ENCODE data around the gene GKAP1.
"Not testable (repeated sequence)": the region's sequence is repeated elsewhere in the genome, so short reads cannot be mapped to it uniquely, and the experiment has no call there.

GKAP1 gene

DNA sequence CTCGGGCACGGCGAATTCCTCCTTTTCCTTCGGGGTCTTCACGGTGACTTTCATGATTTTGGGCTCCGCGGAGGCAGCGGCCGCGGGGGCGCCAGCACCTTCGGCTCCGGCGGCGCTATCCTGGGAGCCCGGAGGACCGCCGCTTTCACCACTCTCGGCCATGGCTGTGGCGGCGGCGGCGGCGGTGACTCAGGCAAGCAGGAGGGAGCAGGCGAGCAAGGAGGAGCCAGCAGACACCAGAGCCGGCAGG is 110.1 kb downstream of the GKAP1 start:
- Histone ChIP-seq H3K27me3 (ENCODE audit: insufficient read depth, low read length, poor library complexity, severe bottlenecking) (no peaks in the 10 kb centered on the region), H3K36me3 (ENCODE audit: insufficient read depth, low read length) (no peaks in the 10 kb centered on the region), H3F3A (ENCODE audit: low read depth) (no peaks in the 10 kb centered on the region), H2AFZ (ENCODE audit: low read length) (peak overlapping the region; percentile 98), H3K9me3 (ENCODE audit: insufficient read depth, low read depth, low read length) (no peaks in the 10 kb centered on the region), H3K9me2 (replicated peaks; ENCODE audit: low read depth, low read length) (no peaks in the 10 kb centered on the region), H4K20me1 (ENCODE audit: insufficient read depth, low read length, poor library complexity, severe bottlenecking) (peaks cover 49% of the 10 kb centered on the region), H3K4me1 (ENCODE audit: insufficient read depth, low read length, poor library complexity, severe bottlenecking) (peaks cover 45% of the 10 kb centered on the region), H3K4me2 (ENCODE audit: low read depth, low read length, poor library complexity, severe bottlenecking) (peak overlapping the region; percentile 91), H3K79me2 (ENCODE audit: insufficient read depth, low read length) (peaks cover 57% of the 10 kb centered on the region), H3K4me3 (ENCODE audit: low read length, poor library complexity, severe bottlenecking) (peak overlapping the region; percentile 90), H3K9ac (ENCODE audit: low read depth, low read length, poor library complexity, severe bottlenecking) (peak overlapping the region; percentile 91)
- TF ChIP-seq, protein P1, sequence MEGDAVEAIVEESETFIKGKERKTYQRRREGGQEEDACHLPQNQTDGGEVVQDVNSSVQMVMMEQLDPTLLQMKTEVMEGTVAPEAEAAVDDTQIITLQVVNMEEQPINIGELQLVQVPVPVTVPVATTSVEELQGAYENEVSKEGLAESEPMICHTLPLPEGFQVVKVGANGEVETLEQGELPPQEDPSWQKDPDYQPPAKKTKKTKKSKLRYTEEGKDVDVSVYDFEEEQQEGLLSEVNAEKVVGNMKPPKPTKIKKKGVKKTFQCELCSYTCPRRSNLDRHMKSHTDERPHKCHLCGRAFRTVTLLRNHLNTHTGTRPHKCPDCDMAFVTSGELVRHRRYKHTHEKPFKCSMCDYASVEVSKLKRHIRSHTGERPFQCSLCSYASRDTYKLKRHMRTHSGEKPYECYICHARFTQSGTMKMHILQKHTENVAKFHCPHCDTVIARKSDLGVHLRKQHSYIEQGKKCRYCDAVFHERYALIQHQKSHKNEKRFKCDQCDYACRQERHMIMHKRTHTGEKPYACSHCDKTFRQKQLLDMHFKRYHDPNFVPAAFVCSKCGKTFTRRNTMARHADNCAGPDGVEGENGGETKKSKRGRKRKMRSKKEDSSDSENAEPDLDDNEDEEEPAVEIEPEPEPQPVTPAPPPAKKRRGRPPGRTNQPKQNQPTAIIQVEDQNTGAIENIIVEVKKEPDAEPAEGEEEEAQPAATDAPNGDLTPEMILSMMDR (conservative IDR thresholded peaks at IDR 0.05; ENCODE audit: low read length) = no peak
- TF ChIP-seq EZH2phosphoT487 (IDR thresholded peaks at IDR 0.05; ENCODE audit: borderline replicate concordance) = no peak

GRCh38 chr9:83706676-83707517 is 110.7 kb downstream of the GKAP1 start:
- no peaks in the 10 kb centered on the region for H3F3A ChIP-seq (ENCODE audit: low read depth)
- peak overlapping the region; percentile 98 for H2AFZ ChIP-seq (ENCODE audit: low read length)
- H4K20me1 ChIP-seq (ENCODE audit: insufficient read depth, low read length, poor library complexity, severe bottlenecking) = peaks cover 54% of the 10 kb centered on the region
- H3K79me2 ChIP-seq (ENCODE audit: insufficient read depth, low read length) = peaks cover 63% of the 10 kb centered on the region
- no peaks in the 10 kb centered on the region for H3K9me3 ChIP-seq (ENCODE audit: insufficient read depth, low read depth, low read length)
- no peaks in the 10 kb centered on the region for H3K27me3 ChIP-seq (ENCODE audit: insufficient read depth, low read length, poor library complexity, severe bottlenecking)
- H3K9ac ChIP-seq (ENCODE audit: low read depth, low read length, poor library complexity, severe bottlenecking) = peak overlapping the region; percentile 91
- TF ChIP-seq, protein P1 (conservative IDR thresholded peaks at IDR 0.05; ENCODE audit: low read length) = no peak
- no peak for TF ChIP-seq EZH2phosphoT487 (IDR thresholded peaks at IDR 0.05; ENCODE audit: borderline replicate concordance)
- H3K4me2 ChIP-seq (ENCODE audit: low read depth, low read length, poor library complexity, severe bottlenecking) = peak overlapping the region; percentile 91
- H3K4me1 ChIP-seq (ENCODE audit: insufficient read depth, low read length, poor library complexity, severe bottlenecking) = peaks cover 49% of the 10 kb centered on the region
- peak overlapping the region; percentile 90 for H3K4me3 ChIP-seq (ENCODE audit: low read length, poor library complexity, severe bottlenecking)
- no peaks in the 10 kb centered on the region for H3K36me3 ChIP-seq (ENCODE audit: insufficient read depth, low read length)
- H3K9me2 ChIP-seq (replicated peaks; ENCODE audit: low read depth, low read length) = no peaks in the 10 kb centered on the region

DNA sequence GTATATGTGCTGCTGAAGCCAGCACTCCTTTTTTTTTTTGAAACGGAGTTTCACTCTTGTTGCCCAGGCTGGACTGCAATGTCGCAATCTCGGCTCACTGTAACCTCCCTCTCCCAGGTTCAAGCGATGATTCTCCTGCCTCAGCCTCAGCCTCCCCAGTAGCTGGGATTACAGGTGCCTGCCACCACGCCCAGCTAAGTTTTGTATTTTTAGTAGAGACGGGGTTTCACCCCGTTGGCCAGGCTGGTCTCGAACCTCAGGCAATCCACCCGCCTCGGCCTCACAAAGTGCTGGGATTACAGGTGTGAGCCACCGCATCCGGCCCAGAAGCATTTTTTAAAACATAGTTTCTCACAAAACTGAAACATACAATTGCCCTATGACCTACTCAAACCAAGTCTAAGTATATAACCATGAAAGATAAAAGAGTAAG is 112.3 kb downstream of the GKAP1 start:
- Histone ChIP-seq H3K9ac (ENCODE audit: low read depth, low read length, poor library complexity, severe bottlenecking) (peak overlapping the region; percentile 91), H4K20me1 (ENCODE audit: insufficient read depth, low read length, poor library complexity, severe bottlenecking) (peaks cover 71% of the 10 kb centered on the region), H3K4me3 (ENCODE audit: low read length, poor library complexity, severe bottlenecking) (peak overlapping the region; percentile 90)

DNA sequence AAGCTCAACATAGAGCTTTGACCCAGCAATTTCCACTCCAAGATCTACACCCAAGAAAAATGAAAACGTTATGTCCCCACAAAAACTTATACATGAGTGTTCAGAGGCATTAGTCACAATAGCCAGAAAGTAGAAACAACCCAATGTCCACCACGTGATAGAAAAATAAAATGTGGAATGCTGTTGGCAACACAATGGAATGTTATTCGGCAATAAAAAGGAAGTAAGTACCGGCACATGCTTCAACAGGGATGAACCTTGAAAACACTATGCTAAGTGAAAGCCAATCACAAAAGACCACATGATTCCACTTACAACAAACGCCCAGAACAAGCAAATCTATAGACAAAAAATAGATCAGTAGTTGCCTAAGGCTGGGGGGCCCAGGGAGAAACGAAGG is 115.8 kb downstream of the GKAP1 start:
- H3K36me3 ChIP-seq (ENCODE audit: insufficient read depth, low read length) = no peaks in the 10 kb centered on the region
- H3K4me1 ChIP-seq (ENCODE audit: insufficient read depth, low read length, poor library complexity, severe bottlenecking) = peaks cover 65% of the 10 kb centered on the region
- H3K4me2 ChIP-seq (ENCODE audit: low read depth, low read length, poor library complexity, severe bottlenecking) = peak overlapping the region; percentile 91
- H3K79me2 ChIP-seq (ENCODE audit: insufficient read depth, low read length) = peaks cover 100% of the 10 kb centered on the region
- no peaks in the 10 kb centered on the region for H3K9me3 ChIP-seq (ENCODE audit: insufficient read depth, low read depth, low read length)
- H2AFZ ChIP-seq (ENCODE audit: low read length) = no peak overlapping the region
- peaks cover 97% of the 10 kb centered on the region for H4K20me1 ChIP-seq (ENCODE audit: insufficient read depth, low read length, poor library complexity, severe bottlenecking)
- TF ChIP-seq EZH2phosphoT487 (IDR thresholded peaks at IDR 0.05; ENCODE audit: borderline replicate concordance) = no peak
- TF ChIP-seq, protein P1 (conservative IDR thresholded peaks at IDR 0.05; ENCODE audit: low read length) = no peak
- peak overlapping the region; percentile 90 for H3K4me3 ChIP-seq (ENCODE audit: low read length, poor library complexity, severe bottlenecking)
- H3K9ac ChIP-seq (ENCODE audit: low read depth, low read length, poor library complexity, severe bottlenecking) = peak overlapping the region; percentile 47
- no peaks in the 10 kb centered on the region for H3F3A ChIP-seq (ENCODE audit: low read depth)
- H3K9me2 ChIP-seq (replicated peaks; ENCODE audit: low read depth, low read length) = no peaks in the 10 kb centered on the region
- H3K27me3 ChIP-seq (ENCODE audit: insufficient read depth, low read length, poor library complexity, severe bottlenecking) = no peaks in the 10 kb centered on the region

More for the DNA sequence above, 112.3 kb downstream of the GKAP1 start:
- Histone ChIP-seq H3K4me1 (ENCODE audit: insufficient read depth, low read length, poor library complexity, severe bottlenecking) (peaks cover 60% of the 10 kb centered on the region), H3K4me2 (ENCODE audit: low read depth, low read length, poor library complexity, severe bottlenecking) (peak overlapping the region; percentile 91), H3K79me2 (ENCODE audit: insufficient read depth, low read length) (peaks cover 79% of the 10 kb centered on the region)
- not testable (repeated sequence) for H3K9me2 ChIP-seq (replicated peaks; ENCODE audit: low read depth, low read length); H3K27me3 ChIP-seq (ENCODE audit: insufficient read depth, low read length, poor library complexity, severe bottlenecking); H3K9me3 ChIP-seq (ENCODE audit: insufficient read depth, low read depth, low read length); H3K36me3 ChIP-seq (ENCODE audit: insufficient read depth, low read length); H2AFZ ChIP-seq (ENCODE audit: low read length); H3F3A ChIP-seq (ENCODE audit: low read depth)
